LNCaP clone FGC (cell line): ENCODE measurements around the gene MED31.

Experiments
- DNase-seq: peaks from one replicate; pipeline ENCODE4 v3.0.0-alpha.2; 2011; ENCODE audit warnings: low read depth
- H3K4me3 ChIP-seq: 2 replicates; pipeline ENCODE4 v1.5.1; 2011; ENCODE audit warnings: mild to moderate bottlenecking, low read depth, low read length, control low read depth
- TF ChIP-seq, protein P1 (sequence below): IDR thresholded peaks from 2 replicates; pipeline ENCODE4 v1.5.1; 2012; ENCODE audit warnings: mild to moderate bottlenecking; ENCODE audit not compliant: control insufficient read depth, insufficient read depth; ENCODE audit errors: extremely low read depth

MED31 gene

GRCh38 chr17:6677946-6678345 is 26.5 kb upstream of the MED31 start:
- H3K4me3 ChIP-seq = no peak overlapping the region
- TF ChIP-seq, protein P1, sequence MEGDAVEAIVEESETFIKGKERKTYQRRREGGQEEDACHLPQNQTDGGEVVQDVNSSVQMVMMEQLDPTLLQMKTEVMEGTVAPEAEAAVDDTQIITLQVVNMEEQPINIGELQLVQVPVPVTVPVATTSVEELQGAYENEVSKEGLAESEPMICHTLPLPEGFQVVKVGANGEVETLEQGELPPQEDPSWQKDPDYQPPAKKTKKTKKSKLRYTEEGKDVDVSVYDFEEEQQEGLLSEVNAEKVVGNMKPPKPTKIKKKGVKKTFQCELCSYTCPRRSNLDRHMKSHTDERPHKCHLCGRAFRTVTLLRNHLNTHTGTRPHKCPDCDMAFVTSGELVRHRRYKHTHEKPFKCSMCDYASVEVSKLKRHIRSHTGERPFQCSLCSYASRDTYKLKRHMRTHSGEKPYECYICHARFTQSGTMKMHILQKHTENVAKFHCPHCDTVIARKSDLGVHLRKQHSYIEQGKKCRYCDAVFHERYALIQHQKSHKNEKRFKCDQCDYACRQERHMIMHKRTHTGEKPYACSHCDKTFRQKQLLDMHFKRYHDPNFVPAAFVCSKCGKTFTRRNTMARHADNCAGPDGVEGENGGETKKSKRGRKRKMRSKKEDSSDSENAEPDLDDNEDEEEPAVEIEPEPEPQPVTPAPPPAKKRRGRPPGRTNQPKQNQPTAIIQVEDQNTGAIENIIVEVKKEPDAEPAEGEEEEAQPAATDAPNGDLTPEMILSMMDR = no peak
- DNase-seq = no peak

DNA sequence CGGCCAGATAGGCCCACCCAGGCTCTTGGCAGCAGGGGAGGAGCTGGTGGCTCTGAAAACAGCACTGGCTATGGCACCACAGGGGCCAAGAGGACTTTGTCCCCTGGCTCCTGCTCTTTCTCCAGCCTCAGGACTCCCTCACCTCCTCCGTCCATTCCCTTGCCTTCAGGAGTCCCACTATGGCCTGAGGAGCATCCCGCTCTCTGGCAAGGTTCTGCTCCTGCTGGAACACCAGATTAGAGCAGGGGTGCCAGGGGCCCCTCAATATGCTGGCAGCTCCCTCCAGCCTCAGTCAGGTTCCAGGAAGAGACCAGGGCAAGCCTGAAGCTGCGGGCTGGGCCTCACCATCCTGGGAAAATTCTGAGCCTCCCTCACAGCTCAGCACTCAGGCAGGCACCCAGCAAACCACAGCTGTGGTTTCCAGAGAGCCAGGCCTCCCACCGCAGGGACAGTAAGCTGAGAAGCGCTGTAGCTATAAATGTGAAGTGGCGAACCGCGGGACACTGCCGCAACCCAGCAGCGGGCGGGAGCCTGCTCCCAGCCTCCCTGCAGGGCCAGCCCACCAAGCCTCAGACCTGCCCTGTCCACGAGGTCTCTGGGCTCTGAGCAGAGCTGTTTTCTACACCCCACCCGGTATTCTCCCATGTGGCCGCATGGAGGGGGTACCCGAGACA is 25.9 kb upstream of the MED31 start:
- TF ChIP-seq, protein P1 = no peak
- DNase-seq = no peak
- H3K4me3 ChIP-seq = no peak overlapping the region

DNA sequence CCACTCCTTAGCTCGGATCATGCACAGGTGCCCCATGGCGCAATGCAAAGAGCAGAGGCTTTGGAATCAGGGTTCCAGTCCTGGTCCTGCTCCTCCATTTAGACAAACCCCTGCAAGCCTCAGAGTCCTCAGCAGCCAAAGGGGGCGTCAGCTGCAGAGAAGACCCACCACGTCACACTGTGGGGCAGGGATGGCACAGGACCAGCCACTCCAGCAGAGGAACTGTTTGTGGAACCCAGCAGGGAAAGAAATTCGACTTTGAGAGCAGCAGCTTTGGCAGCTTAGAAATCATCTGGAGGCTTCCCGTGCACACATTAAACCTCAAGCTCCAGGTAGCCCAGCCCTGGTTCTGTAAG is 25.4 kb upstream of the MED31 start:
- no peak for DNase-seq
- no peak overlapping the region for H3K4me3 ChIP-seq
- TF ChIP-seq, protein P1 = no peak

GRCh38 chr17:6675201-6675825 is 23.9 kb upstream of the MED31 start:
- TF ChIP-seq, protein P1 = no peak
- no peak overlapping the region for H3K4me3 ChIP-seq
- no peak for DNase-seq

- H3K4me3 ChIP-seq = no peak overlapping the region
- DNase-seq = no peak
- TF ChIP-seq, protein P1 = no peak
Measured at GRCh38 chr17:6674586-6674985, 23.2 kb upstream of the MED31 start.

DNA sequence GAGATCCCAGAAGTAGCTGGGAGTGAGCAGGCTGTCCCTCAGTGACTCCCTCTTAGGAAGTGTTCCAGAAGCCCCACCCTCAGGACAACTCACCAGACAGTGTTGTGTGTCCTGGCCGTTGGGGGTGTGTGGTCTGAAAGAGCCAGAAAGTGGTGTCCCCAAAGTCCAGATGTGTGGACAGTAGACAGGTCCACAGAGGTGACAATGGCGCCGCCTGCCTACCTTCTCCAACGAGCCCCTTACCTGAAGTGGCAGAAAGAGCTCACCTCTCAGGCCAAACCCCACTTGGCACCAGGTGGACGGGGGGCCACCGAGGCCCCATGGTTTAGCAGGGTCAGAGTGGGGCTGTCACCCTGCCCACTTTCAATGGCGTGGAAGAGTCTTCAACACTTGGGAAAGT is 20.0 kb upstream of the MED31 start:
- DNase-seq = no peak

More for the DNA sequence above, 20.0 kb upstream of the MED31 start:
- H3K4me3 ChIP-seq = no peak overlapping the region
- TF ChIP-seq, protein P1 = no peak
